Measurements from ENCODE around the gene PPIF. TPM values are rescaled to one million over a fixed set of nuclear protein-coding genes. Genes with fewer than 3 reads are reported as not detected.

PPIF gene
- 42.1 TPM for polyA plus RNA-seq (2013, experiment 1 of 2)
- polyA plus RNA-seq (2013, experiment 2 of 2), result 42.3 TPM

DNA sequence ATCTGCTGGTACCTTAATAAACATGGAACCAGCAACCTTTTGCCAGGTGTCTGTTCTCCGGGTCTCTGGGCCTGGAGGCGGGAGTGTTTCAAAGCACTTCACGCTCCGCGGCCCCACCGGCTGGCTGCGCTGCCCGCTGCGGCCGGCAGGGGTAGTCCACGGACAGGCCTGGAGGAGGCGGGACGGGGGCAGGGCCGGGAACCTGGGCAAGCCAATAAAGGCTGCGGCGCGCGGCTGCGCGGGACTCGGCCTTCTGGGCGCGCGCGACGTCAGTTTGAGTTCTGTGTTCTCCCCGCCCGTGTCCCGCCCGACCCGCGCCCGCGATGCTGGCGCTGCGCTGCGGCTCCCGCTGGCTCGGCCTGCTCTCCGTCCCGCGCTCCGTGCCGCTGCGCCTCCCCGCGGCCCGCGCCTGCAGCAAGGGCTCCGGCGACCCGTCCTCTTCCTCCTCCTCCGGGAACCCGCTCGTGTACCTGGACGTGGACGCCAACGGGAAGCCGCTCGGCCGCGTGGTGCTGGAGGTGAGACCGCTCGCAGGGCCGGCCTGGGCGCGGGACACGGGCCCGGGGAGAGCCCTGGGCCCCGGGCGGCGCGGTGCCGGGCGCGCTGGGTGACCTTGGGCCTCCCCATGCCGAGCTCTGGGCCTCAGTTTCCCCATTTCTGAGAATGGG, at the start of gene PPIF:
TSS of gene PPIF (plus strand) at position 244 of the 668 bp plus-strand sequence. CDS start at position 324, 80 bp downstream.
- Histone ChIP-seq H3K79me1 (ENCODE audit: low read depth, low read length) (peaks cover 11% of the 10 kb centered on the region), H2BK5ac (ENCODE audit: low read length) (no peak within 1 kb of the TSS), H3K14ac (ENCODE audit: low read length) (peak within 1 kb of the TSS; percentile 98), H3K18ac (ENCODE audit: low read length) (peak within 1 kb of the TSS; percentile 99), H2AFZ (ENCODE audit: low read length) (peak within 1 kb of the TSS; percentile 97), H3K9me3 (replicated peaks in 1 of 2; ENCODE audit: control insufficient read depth in 2 of 2, insufficient read depth in 1 of 2, low read depth in 1 of 2, low read length in 2 of 2) (no peaks in the 10 kb centered on the region), H3K4me1 (ENCODE audit: control insufficient read depth in 2 of 2, insufficient read depth in 1 of 2, low read depth in 1 of 2, low read length in 2 of 2) (peaks cover 14% of the 10 kb centered on the region in 2 donors), H2BK12ac (ENCODE audit: low read length) (peak within 1 kb of the TSS; percentile 49), H3K4ac (ENCODE audit: low read length) (peak within 1 kb of the TSS; percentile 93), H4K8ac (ENCODE audit: low read depth, low read length) (peak within 1 kb of the TSS; percentile 83), H2BK120ac (ENCODE audit: low read depth, low read length) (no peak within 1 kb of the TSS), H2AK5ac (ENCODE audit: low read depth, low read length) (peak within 1 kb of the TSS; percentile 97), H3K4me3 (ENCODE audit: low read length in 2 of 2) (peak within 1 kb of the TSS; percentile 90 to 95), H3K23ac (ENCODE audit: low read depth, low read length, poor library complexity) (peak within 1 kb of the TSS; percentile 99), H3K36me3 (replicated peaks in 1 of 2; ENCODE audit: control insufficient read depth in 2 of 2, insufficient read depth in 2 of 2, low read length in 2 of 2) (peaks cover 26 to 40% of the 10 kb centered on the region in 2 donors), H3K4me2 (ENCODE audit: insufficient read depth, low read length, poor library complexity, severe bottlenecking) (peak within 1 kb of the TSS; percentile 100), H3K27ac (replicated peaks; ENCODE audit: low read length) (no peak within 1 kb of the TSS), H3K27me3 (ENCODE audit: control insufficient read depth in 3 of 3, insufficient read depth in 3 of 3, low read depth in 1 of 3, low read length in 3 of 3) (peaks cover 0 to 15% (median 0%) of the 10 kb centered on the region in 3 experiments), H4K91ac (ENCODE audit: low read depth, low read length, poor library complexity) (peak within 1 kb of the TSS; percentile 65), H3K9ac (ENCODE audit: low read depth, low read length, poor library complexity) (peak within 1 kb of the TSS; percentile 98), H2BK15ac (ENCODE audit: low read length) (peak within 1 kb of the TSS; percentile 76)
- WGBS, 2 donors (ENCODE audit: extremely low coverage in 2 of 2, insufficient read length in 2 of 2, insufficient replicate concordance in 1 of 2), result no CpG with 5 or more reads among the region's 77 CpGs
- DNase-seq (ENCODE audit: low spot score), result peak; percentile 87

DNA sequence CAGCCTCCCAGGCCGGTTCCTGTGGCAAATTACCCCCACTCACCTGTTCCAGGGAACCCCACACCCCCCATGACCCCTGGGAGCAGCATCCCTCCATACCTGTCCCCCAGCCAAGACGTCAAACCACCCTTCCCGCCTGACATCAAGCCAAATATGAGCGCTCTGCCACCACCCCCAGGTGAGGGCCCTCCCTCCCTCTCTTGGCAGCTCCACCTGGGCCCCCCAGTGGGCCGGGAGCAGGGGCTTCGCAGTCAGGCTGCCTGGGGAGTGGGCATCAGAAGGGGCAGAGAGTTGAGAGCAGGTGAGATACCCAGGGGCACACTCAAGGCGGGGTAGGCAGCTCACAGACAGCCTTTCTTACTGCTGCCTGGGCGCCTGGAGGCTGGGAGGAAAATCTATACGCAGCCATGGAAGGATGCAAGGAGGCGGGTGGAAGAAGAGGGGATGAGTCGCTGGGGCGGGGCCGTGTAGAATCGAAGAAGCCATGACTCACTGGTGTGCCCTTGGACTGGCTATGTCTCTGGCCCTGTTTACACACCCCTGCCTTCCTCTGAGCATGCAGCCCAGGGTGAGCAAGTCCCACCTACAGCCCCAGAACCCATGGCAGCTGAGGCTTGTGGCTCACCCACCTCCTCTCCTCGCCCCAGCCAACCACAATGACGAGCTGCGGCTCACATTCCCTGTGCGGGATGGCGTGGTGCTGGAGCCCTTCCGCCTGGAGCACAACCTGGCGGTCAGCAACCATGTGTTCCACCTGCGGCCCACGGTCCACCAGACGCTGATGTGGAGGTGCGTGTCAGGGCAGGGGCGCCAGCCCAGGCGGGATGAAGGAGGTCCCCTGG, 48.6 kb upstream of the PPIF start:
- peak overlapping the region in 1 of 2 donors; percentile 10 for H3K4me3 ChIP-seq (ENCODE audit: low read length in 2 of 2)
- no peaks in the 10 kb centered on the region for H3K4me1 ChIP-seq (ENCODE audit: control insufficient read depth in 2 of 2, insufficient read depth in 1 of 2, low read depth in 1 of 2, low read length in 2 of 2)
- peaks cover 10% of the 10 kb centered on the region for H3K79me1 ChIP-seq (ENCODE audit: low read depth, low read length)
- peak overlapping the region; percentile 31 for H3K23ac ChIP-seq (ENCODE audit: low read depth, low read length, poor library complexity)
- no peak overlapping the region for H2BK15ac ChIP-seq (ENCODE audit: low read length)
- H3K36me3 ChIP-seq (replicated peaks in 1 of 2; ENCODE audit: control insufficient read depth in 2 of 2, insufficient read depth in 2 of 2, low read length in 2 of 2), result peaks cover 78 to 96% of the 10 kb centered on the region in 2 donors
- H4K91ac ChIP-seq (ENCODE audit: low read depth, low read length, poor library complexity), result no peak overlapping the region
- no peak overlapping the region for H2BK5ac ChIP-seq (ENCODE audit: low read length)
- no peak overlapping the region for H3K4ac ChIP-seq (ENCODE audit: low read length)
- peak overlapping the region; percentile 70 for H3K9ac ChIP-seq (ENCODE audit: low read depth, low read length, poor library complexity)
- H2BK12ac ChIP-seq (ENCODE audit: low read length), result no peak overlapping the region
- peak overlapping the region; percentile 4 for H2BK120ac ChIP-seq (ENCODE audit: low read depth, low read length)
- no peaks in the 10 kb centered on the region for H3K27me3 ChIP-seq (ENCODE audit: control insufficient read depth in 3 of 3, insufficient read depth in 3 of 3, low read depth in 1 of 3, low read length in 3 of 3)
- H3K9me3 ChIP-seq (replicated peaks in 1 of 2; ENCODE audit: control insufficient read depth in 2 of 2, insufficient read depth in 1 of 2, low read depth in 1 of 2, low read length in 2 of 2), result no peaks in the 10 kb centered on the region
- no peak overlapping the region for H3K14ac ChIP-seq (ENCODE audit: low read length)
- no peak overlapping the region for H2AFZ ChIP-seq (ENCODE audit: low read length)
- H4K8ac ChIP-seq (ENCODE audit: low read depth, low read length), result peak overlapping the region; percentile 65
- H3K27ac ChIP-seq (replicated peaks; ENCODE audit: low read length), result no peak overlapping the region
- no peak for DNase-seq (ENCODE audit: low spot score)
- H2AK5ac ChIP-seq (ENCODE audit: low read depth, low read length), result no peak overlapping the region
- H3K4me2 ChIP-seq (ENCODE audit: insufficient read depth, low read length, poor library complexity, severe bottlenecking), result no peak overlapping the region
- no peak overlapping the region for H3K18ac ChIP-seq (ENCODE audit: low read length)
- no CpG with 5 or more reads among the region's 27 CpGs for WGBS, 2 donors (ENCODE audit: extremely low coverage in 2 of 2, insufficient read length in 2 of 2, insufficient replicate concordance in 1 of 2)

DNA sequence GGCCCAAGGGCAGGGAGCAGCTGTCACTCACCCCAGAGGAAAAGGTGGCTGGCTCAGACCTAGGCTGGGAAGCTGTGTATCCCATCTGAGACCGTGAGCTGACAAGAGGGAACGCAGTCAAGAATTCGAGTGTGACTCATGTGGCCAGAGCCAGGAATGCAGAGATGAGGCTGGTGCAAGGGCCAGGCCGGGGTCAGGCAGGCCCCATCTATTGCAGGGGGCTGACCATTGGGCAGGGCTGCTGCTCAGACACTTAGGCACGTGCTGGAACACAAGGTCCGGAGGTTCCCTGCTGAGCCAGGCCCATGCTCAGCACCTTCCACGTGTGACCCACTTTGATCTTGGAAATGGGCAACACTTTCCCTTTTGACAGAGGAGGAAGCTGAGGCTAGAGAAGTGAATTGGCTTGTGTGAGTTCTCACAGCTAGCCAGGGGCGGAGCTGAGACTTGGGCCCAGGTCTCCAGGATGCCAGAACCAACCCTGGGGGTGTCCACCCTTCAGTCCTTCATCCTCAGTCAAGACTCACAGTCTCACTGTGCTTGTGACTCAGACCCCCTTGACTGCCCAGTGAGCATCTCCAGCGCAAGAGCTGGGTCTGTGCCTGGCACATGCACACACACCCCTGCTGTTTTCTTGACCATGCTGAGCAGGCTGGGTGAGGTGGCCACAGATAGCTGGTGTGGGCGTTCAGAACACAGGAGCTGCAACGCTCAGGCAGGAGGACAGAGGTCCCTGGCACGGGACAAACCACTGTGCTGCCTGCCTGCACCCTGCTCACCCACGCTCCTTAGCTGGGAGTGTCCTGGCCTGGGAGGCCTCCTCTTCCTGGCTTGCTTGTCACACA, 47.6 kb upstream of the PPIF start:
- H3K27ac ChIP-seq (replicated peaks; ENCODE audit: low read length), result no peak overlapping the region
- no peak overlapping the region for H2BK12ac ChIP-seq (ENCODE audit: low read length)

More for the DNA sequence above, 47.6 kb upstream of the PPIF start:
- no peak overlapping the region for H3K4me2 ChIP-seq (ENCODE audit: insufficient read depth, low read length, poor library complexity, severe bottlenecking)
- peak overlapping the region; percentile 24 for H2BK5ac ChIP-seq (ENCODE audit: low read length)
- no peak overlapping the region for H3K23ac ChIP-seq (ENCODE audit: low read depth, low read length, poor library complexity)
- DNase-seq (ENCODE audit: low spot score), result no peak
- H3K4me1 ChIP-seq (ENCODE audit: control insufficient read depth in 2 of 2, insufficient read depth in 1 of 2, low read depth in 1 of 2, low read length in 2 of 2), result no peaks in the 10 kb centered on the region
- peaks cover 10% of the 10 kb centered on the region for H3K79me1 ChIP-seq (ENCODE audit: low read depth, low read length)
- H3K9ac ChIP-seq (ENCODE audit: low read depth, low read length, poor library complexity), result peak overlapping the region; percentile 21
- WGBS, 2 donors (ENCODE audit: extremely low coverage in 2 of 2, insufficient read length in 2 of 2, insufficient replicate concordance in 1 of 2), result no CpG with 5 or more reads among the region's 13 CpGs
- no peak overlapping the region for H2BK15ac ChIP-seq (ENCODE audit: low read length)
- no peak overlapping the region for H4K91ac ChIP-seq (ENCODE audit: low read depth, low read length, poor library complexity)
- no peak overlapping the region for H2AK5ac ChIP-seq (ENCODE audit: low read depth, low read length)
- H3K18ac ChIP-seq (ENCODE audit: low read length), result peak overlapping the region; percentile 38
- H3K9me3 ChIP-seq (replicated peaks in 1 of 2; ENCODE audit: control insufficient read depth in 2 of 2, insufficient read depth in 1 of 2, low read depth in 1 of 2, low read length in 2 of 2), result no peaks in the 10 kb centered on the region
- H2BK120ac ChIP-seq (ENCODE audit: low read depth, low read length), result no peak overlapping the region
- H3K36me3 ChIP-seq (replicated peaks in 1 of 2; ENCODE audit: control insufficient read depth in 2 of 2, insufficient read depth in 2 of 2, low read length in 2 of 2), result peaks cover 78 to 96% of the 10 kb centered on the region in 2 donors
- peak overlapping the region in 1 of 2 donors; percentile 1 for H3K4me3 ChIP-seq (ENCODE audit: low read length in 2 of 2)
- no peak overlapping the region for H4K8ac ChIP-seq (ENCODE audit: low read depth, low read length)
- H2AFZ ChIP-seq (ENCODE audit: low read length), result no peak overlapping the region
- H3K27me3 ChIP-seq (ENCODE audit: control insufficient read depth in 3 of 3, insufficient read depth in 3 of 3, low read depth in 1 of 3, low read length in 3 of 3), result no peaks in the 10 kb centered on the region
- no peak overlapping the region for H3K4ac ChIP-seq (ENCODE audit: low read length)
- peak overlapping the region; percentile 6 for H3K14ac ChIP-seq (ENCODE audit: low read length)
